A549 (cell line): ENCODE measurements around the gene CSNK2A1.

Source experiments
- ATOH8 ChIP-seq: fragments of 250-450 bp; sonication (Bioruptor Pico); IDR thresholded peaks from 2 replicates; pipeline ENCODE4 v1.5.0; 2020; ENCODE audit warnings: low read depth, mild to moderate bottlenecking, moderate library complexity
- BHLHE40 ChIP-seq: IDR thresholded peaks from 2 replicates; pipeline ENCODE4 v1.6.1; 2012; ENCODE audit warnings: low read depth, low read length, inconsistent platforms
- CBX2 ChIP-seq: fragments of 200-600 bp; sonication (generic); IDR thresholded peaks from 2 replicates; pipeline ENCODE4 v1.6.1; 2016; ENCODE audit warnings: low read depth, mild to moderate bottlenecking, borderline replicate concordance
- FOSB ChIP-seq: fragments of 250-450 bp; sonication (Bioruptor Pico); IDR thresholded peaks from 2 replicates; pipeline ENCODE4 v1.5.0; 2020; ENCODE audit warnings: mild to moderate bottlenecking, moderate library complexity
- FOXS1 ChIP-seq: fragments of 250-450 bp; sonication (Bioruptor Pico); IDR thresholded peaks from 2 replicates; pipeline ENCODE4 v1.5.0; 2020; ENCODE audit warnings: mild to moderate bottlenecking, moderate library complexity
- HEYL ChIP-seq: fragments of 250-450 bp; sonication (Bioruptor Pico); IDR thresholded peaks from 2 replicates; pipeline ENCODE4 v1.8.0; 2021; ENCODE audit warnings: mild to moderate bottlenecking, moderate library complexity
- JUN ChIP-seq, 2 experiments: fragments of >200 bp; sonication (Bioruptor Twin); formaldehyde crosslinking; IDR thresholded peaks; 2 replicates in 1 of 2; 3 replicates in 1 of 2; pipeline ENCODE4 v1.6.1; 2016 to 2017
- NPAS2 ChIP-seq: fragments of 250-450 bp; sonication (Bioruptor Pico); IDR thresholded peaks from 2 replicates; pipeline ENCODE4 v1.8.0; 2022; ENCODE audit warnings: mild to moderate bottlenecking, moderate library complexity, borderline replicate concordance
- PHF8 ChIP-seq: fragments of 200-600 bp; sonication (generic); IDR thresholded peaks from 2 replicates; pipeline ENCODE4 v1.6.1; 2016; ENCODE audit warnings: low read depth, mild to moderate bottlenecking, antibody characterized with exemption, moderate library complexity, borderline replicate concordance
- POLR2A ChIP-seq: IDR thresholded peaks from 2 replicates; pipeline ENCODE4 v1.6.1; 2012; ENCODE audit warnings: mild to moderate bottlenecking, low read length
- RFX5 ChIP-seq: fragments of 450-650 bp; IDR thresholded peaks from 2 replicates; pipeline ENCODE4 v1.7.1; 2014; ENCODE audit warnings: antibody characterized with exemption, mild to moderate bottlenecking, moderate library complexity
- TF ChIP-seq, protein P1 (sequence below): fragments of >200 bp; sonication (Bioruptor Twin); formaldehyde crosslinking; IDR thresholded peaks from 3 replicates; pipeline ENCODE4 v1.5.1; 2016
- TF ChIP-seq, protein P2 (sequence below): fragments of 150-350 bp; IDR thresholded peaks from 2 replicates; pipeline ENCODE4 v1.6.1; 2014; ENCODE audit warnings: low read depth, mild to moderate bottlenecking, low read length

- no peak for TF ChIP-seq POLR2A
- TF ChIP-seq, protein P1, sequence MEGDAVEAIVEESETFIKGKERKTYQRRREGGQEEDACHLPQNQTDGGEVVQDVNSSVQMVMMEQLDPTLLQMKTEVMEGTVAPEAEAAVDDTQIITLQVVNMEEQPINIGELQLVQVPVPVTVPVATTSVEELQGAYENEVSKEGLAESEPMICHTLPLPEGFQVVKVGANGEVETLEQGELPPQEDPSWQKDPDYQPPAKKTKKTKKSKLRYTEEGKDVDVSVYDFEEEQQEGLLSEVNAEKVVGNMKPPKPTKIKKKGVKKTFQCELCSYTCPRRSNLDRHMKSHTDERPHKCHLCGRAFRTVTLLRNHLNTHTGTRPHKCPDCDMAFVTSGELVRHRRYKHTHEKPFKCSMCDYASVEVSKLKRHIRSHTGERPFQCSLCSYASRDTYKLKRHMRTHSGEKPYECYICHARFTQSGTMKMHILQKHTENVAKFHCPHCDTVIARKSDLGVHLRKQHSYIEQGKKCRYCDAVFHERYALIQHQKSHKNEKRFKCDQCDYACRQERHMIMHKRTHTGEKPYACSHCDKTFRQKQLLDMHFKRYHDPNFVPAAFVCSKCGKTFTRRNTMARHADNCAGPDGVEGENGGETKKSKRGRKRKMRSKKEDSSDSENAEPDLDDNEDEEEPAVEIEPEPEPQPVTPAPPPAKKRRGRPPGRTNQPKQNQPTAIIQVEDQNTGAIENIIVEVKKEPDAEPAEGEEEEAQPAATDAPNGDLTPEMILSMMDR: no peak
- TF ChIP-seq HEYL (CRISPR knock-in tag): no peak
- TF ChIP-seq CBX2: no peak
- TF ChIP-seq JUN (IDR thresholded peaks at IDR 0.05): no peak
- no peak for TF ChIP-seq RFX5
- TF ChIP-seq FOSB (CRISPR knock-in tag): no peak
- no peak for TF ChIP-seq FOXS1 (CRISPR knock-in tag)
- TF ChIP-seq, protein P2, sequence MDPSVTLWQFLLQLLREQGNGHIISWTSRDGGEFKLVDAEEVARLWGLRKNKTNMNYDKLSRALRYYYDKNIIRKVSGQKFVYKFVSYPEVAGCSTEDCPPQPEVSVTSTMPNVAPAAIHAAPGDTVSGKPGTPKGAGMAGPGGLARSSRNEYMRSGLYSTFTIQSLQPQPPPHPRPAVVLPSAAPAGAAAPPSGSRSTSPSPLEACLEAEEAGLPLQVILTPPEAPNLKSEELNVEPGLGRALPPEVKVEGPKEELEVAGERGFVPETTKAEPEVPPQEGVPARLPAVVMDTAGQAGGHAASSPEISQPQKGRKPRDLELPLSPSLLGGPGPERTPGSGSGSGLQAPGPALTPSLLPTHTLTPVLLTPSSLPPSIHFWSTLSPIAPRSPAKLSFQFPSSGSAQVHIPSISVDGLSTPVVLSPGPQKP: no peak
- no peak for TF ChIP-seq PHF8
- no peak for TF ChIP-seq NPAS2 (CRISPR knock-in tag)
- TF ChIP-seq BHLHE40: no peak
- TF ChIP-seq ATOH8 (CRISPR knock-in tag): no peak
Observed at GRCh38 chr20:548906-549305, 5.3 kb upstream of the CSNK2A1 start.
